NCI-H82 (cell line): ENCODE data around the gene LRRC37A.
A peak's percentile ranks its signal among the peaks of the same experiment; 100 is the strongest.
"Not testable (repeated sequence)": the region's sequence is repeated elsewhere in the genome, so short reads cannot be mapped to it uniquely, and the experiment has no call there.

Experiments
- DNase-seq: peaks from one replicate; lab custom pipeline; 2025; lab: John Stamatoyannopoulos, UW

Gene LRRC37A

GRCh38 chr17:46294831-46295230 lies at the start of gene LRRC37A:
Gene LRRC37A, plus strand, starts transcription at chr17:46295131. Its CDS starts 3 bp downstream, at chr17:46295134.
- not testable (repeated sequence) for DNase-seq

GRCh38 chr17:46249153-46249552 lies 45.8 kb upstream of the LRRC37A start:
- DNase-seq = not testable (repeated sequence)

- DNase-seq = not testable (repeated sequence)
Observed at GRCh38 chr17:46252804-46253203, 42.1 kb upstream of the LRRC37A start.

GRCh38 chr17:46253722-46254121 lies 41.2 kb upstream of the LRRC37A start:
- DNase-seq = peak; percentile 58

GRCh38 chr17:46254215-46254614 lies 40.7 kb upstream of the LRRC37A start:
- not testable (repeated sequence) for DNase-seq

- not testable (repeated sequence) for DNase-seq
Observed at GRCh38 chr17:46256369-46256768, 38.6 kb upstream of the LRRC37A start.

GRCh38 chr17:46259845-46260661 lies 34.9 kb upstream of the LRRC37A start:
- DNase-seq = not testable (repeated sequence)

GRCh38 chr17:46262271-46262670 lies 32.7 kb upstream of the LRRC37A start:
- DNase-seq = peak; percentile 58

GRCh38 chr17:46264456-46265198 lies 30.3 kb upstream of the LRRC37A start:
- DNase-seq = no peak

GRCh38 chr17:46266063-46266655 lies 28.8 kb upstream of the LRRC37A start:
- not testable (repeated sequence) for DNase-seq

- DNase-seq = peak; percentile 91
Observed at GRCh38 chr17:46266656-46267544, 28.0 kb upstream of the LRRC37A start.

GRCh38 chr17:46270032-46270431 lies 24.9 kb upstream of the LRRC37A start:
- no peak for DNase-seq

GRCh38 chr17:46273541-46274236 lies 21.2 kb upstream of the LRRC37A start:
- no peak for DNase-seq

GRCh38 chr17:46274238-46274637 lies 20.7 kb upstream of the LRRC37A start:
- DNase-seq = no peak

GRCh38 chr17:46276728-46277479 lies 18.0 kb upstream of the LRRC37A start:
- not testable (repeated sequence) for DNase-seq

- DNase-seq = not testable (repeated sequence)
Observed at GRCh38 chr17:46281336-46281735, 13.6 kb upstream of the LRRC37A start.

- not testable (repeated sequence) for DNase-seq
Observed at GRCh38 chr17:46282635-46283034, 12.3 kb upstream of the LRRC37A start.

- DNase-seq = not testable (repeated sequence)
Observed at GRCh38 chr17:46284467-46284866, 10.5 kb upstream of the LRRC37A start.

- not testable (repeated sequence) for DNase-seq
Observed at GRCh38 chr17:46285500-46285899, 9.4 kb upstream of the LRRC37A start.

GRCh38 chr17:46286764-46287221 lies 8.1 kb upstream of the LRRC37A start:
- DNase-seq = peak; percentile 91
